Activated CD4-positive, alpha-beta memory T cell treated with anti-CD3 and anti-CD28 coated beads, Interleukin-2, amount 10 ng/mL, durations not matched to agents 7 days and 5 days (primary cell): ENCODE measurements around the gene MARS1. TPM values are rescaled to one million over a fixed set of nuclear protein-coding genes. Genes with fewer than 3 reads are reported as not detected.
"Not testable (repeated sequence)": the region's sequence is repeated elsewhere in the genome, so short reads cannot be mapped to it uniquely, and the experiment has no call there.

Source experiments
- CTCF ChIA-PET: fragments of 350-600 bp; sonication (Branson Sonifier 250); formaldehyde crosslinking; loops from one replicate; lab custom pipeline; 2021; ENCODE audit warnings: antibody characterized with exemption, inconsistent platforms; lab: Charles Lee
- POLR2A ChIA-PET: fragments of 350-600 bp; sonication (Branson Sonifier 250); formaldehyde crosslinking; loops from one replicate; lab custom pipeline; 2021; ENCODE audit warnings: antibody characterized with exemption; lab: Charles Lee
- DNase-seq: peaks from one replicate; pipeline ENCODE4 v3.0.0-alpha.2; 2020
- H3K27ac Mint-ChIP-seq: one replicate; pipeline ENCODE4 v1.8.0; 2021; ENCODE audit warnings: mild to moderate bottlenecking, mixed read lengths
- H3K27me3 Mint-ChIP-seq: one replicate; pipeline ENCODE4 v1.8.0; 2021; ENCODE audit warnings: mixed read lengths
- H3K36me3 Mint-ChIP-seq: one replicate; pipeline ENCODE4 v1.8.0; 2021; ENCODE audit warnings: low read depth, mixed read lengths
- H3K4me1 Mint-ChIP-seq: one replicate; pipeline ENCODE4 v1.8.0; 2021; ENCODE audit warnings: mixed read lengths
- H3K4me3 Mint-ChIP-seq: one replicate; pipeline ENCODE4 v1.8.0; 2021; ENCODE audit warnings: mild to moderate bottlenecking, mixed read lengths
- H3K9me3 Mint-ChIP-seq: one replicate; pipeline ENCODE4 v1.8.0; 2021; ENCODE audit warnings: mixed read lengths
- total RNA-seq, 2 experiments: library from RNA; stranded (reverse); gene quantifications; one replicate each; pipeline ENCODE4 v1.2.3, GENCODE V29; 2021

The MARS1 gene
- total RNA-seq, 2 experiments from 2014 or later: 262 to 282 TPM

DNA sequence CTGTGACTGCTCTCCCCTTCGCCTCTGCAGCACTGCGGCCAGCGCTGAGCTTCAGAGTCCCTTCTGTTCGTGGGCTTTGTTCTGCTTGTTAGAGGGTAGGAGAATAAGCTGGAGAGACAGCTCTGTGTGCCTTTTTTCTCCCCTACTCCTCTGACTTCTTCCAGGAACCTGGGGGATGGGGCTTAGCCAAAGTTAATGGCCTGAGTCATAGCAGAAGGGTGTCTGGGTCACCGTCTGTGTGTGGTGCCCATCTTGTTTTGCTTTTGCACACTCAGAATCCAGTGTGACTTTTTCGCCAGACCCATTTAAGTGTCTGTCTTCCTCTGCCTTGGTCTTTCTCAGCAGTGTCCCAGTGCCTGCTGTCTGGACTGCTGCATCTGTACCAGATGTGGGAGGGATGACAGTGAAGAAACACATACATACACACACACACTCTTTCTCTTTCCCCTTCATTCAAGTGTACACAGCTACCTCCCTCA, 65.0 kb downstream of the MARS1 start:
- Mint-ChIP-seq H3K4me3 (no peak overlapping the region), H3K4me1 (peaks cover 21% of the 10 kb centered on the region), H3K9me3 (no peaks in the 10 kb centered on the region), H3K27ac (no peak overlapping the region), H3K36me3 (no peaks in the 10 kb centered on the region), H3K27me3 (peaks cover 18% of the 10 kb centered on the region)
- ChIA-PET CTCF (interaction anchor here (1.1 kb wide), 1 partner anchor 31 kb away, joined by 3 read pairs; no protein-coding TSS in a partner anchor), POLR2A (interaction anchor here (0.6 kb wide), 1 partner anchor 1188 kb away, joined by 3 read pairs; no protein-coding TSS in a partner anchor)
- no peak for DNase-seq

DNA sequence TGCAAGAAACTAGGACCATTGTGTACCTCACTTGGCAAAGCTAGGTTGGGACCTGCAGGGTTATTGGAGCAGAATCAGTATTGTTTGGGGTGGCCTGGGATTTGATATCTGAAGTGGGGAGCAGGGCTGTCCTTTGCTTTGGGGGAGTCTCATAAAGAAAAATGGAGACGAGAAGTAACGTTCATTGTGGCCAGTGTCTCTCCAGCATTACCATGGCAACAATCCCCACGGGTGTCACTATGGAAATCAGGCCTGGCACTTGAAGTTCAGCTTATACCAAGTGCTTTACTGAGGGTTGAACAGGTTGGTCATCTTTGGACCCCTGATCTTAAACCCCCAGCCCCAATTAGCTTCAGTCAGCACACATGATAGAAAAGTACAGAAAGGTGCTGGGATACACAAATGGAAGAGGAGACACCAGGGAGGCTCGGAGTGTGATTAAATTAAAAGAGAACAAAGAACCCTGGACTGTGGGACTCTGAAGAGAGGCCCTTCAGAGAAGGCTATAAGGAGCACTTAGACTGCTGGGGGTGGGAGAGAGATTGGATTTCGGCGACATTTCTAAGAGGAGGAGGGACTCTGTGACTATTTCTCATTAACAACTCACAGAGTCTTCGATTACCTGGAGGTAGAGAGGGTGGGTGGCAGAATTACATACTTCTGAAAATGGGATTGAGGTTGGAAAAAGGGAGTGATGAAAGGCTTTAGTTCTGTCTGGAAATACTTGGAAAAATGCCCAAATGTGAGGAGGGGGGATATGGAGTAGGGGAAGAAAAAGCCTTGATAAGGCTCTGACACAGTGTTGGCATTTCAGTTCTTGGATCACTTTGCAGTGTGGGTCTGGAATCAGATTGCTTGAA, 65.7 kb downstream of the MARS1 start:
- Mint-ChIP-seq H3K4me3 (no peak overlapping the region), H3K27me3 (peaks cover 16% of the 10 kb centered on the region), H3K9me3 (no peaks in the 10 kb centered on the region), H3K27ac (no peak overlapping the region), H3K36me3 (no peaks in the 10 kb centered on the region), H3K4me1 (peaks cover 20% of the 10 kb centered on the region)
- DNase-seq: no peak
- ChIA-PET CTCF (interaction anchor here (1.1 kb wide), 1 partner anchor 30 kb away, joined by 3 read pairs; no protein-coding TSS in a partner anchor), POLR2A (no interaction called here)

DNA sequence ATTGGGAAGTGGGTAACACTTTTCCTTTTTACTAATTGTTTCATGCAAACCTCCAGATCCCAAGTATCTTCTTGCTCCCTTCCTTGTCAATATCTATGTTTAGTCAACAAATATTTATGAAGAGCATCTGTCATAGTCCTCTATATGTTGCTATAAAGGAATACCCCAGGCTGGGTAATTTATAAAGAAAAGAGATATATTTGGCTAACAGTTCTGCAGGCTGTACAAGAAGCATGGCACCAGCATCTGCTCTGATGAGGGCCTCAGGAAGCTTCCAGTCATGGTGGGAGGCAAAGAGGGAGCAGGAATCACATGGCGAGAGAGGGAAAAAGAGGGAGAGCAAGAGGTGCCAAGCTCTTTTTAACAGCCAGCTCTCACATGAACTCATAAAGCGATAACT, 66.6 kb downstream of the MARS1 start:
- H3K27me3 Mint-ChIP-seq: peaks cover 8% of the 10 kb centered on the region
- no peak overlapping the region for H3K4me3 Mint-ChIP-seq
- no peak for DNase-seq
- ChIA-PET POLR2A (no interaction called here), CTCF (interaction anchor here (0.5 to 0.7 kb wide), 2 partner anchors 247 to 277 kb away, joined by 3 read pairs; no protein-coding TSS in a partner anchor)
- no peaks in the 10 kb centered on the region for H3K36me3 Mint-ChIP-seq
- H3K9me3 Mint-ChIP-seq: no peaks in the 10 kb centered on the region
- H3K27ac Mint-ChIP-seq: no peak overlapping the region
- H3K4me1 Mint-ChIP-seq: peaks cover 14% of the 10 kb centered on the region

DNA sequence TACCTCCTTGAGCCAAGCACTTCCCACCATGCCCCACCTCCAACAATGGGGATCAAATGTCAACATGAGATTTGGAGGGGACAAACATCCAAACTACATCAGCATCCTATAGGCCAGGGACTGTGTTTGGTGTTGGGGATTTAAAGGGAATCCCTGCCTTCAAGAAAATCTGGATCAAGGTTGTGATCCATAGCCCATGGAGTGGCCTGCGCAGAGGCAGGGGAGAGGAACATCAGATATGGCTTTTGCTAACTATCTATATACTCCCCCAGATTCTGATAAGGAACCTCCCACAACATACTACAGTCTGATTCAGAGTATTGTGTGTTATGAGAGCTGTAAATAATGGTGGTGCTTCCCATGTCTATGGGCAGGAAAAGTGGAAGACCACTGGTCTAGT, 67.0 kb downstream of the MARS1 start:
- H3K9me3 Mint-ChIP-seq: no peaks in the 10 kb centered on the region
- no peak overlapping the region for H3K27ac Mint-ChIP-seq
- no peak overlapping the region for H3K4me3 Mint-ChIP-seq
- H3K36me3 Mint-ChIP-seq: no peaks in the 10 kb centered on the region
- DNase-seq: no peak
- ChIA-PET CTCF (interaction anchor here (0.7 kb wide), 1 partner anchor 278 kb away, joined by 3 read pairs; no protein-coding TSS in a partner anchor), POLR2A (no interaction called here)
- peaks cover 6% of the 10 kb centered on the region for H3K27me3 Mint-ChIP-seq
- peaks cover 14% of the 10 kb centered on the region for H3K4me1 Mint-ChIP-seq

DNA sequence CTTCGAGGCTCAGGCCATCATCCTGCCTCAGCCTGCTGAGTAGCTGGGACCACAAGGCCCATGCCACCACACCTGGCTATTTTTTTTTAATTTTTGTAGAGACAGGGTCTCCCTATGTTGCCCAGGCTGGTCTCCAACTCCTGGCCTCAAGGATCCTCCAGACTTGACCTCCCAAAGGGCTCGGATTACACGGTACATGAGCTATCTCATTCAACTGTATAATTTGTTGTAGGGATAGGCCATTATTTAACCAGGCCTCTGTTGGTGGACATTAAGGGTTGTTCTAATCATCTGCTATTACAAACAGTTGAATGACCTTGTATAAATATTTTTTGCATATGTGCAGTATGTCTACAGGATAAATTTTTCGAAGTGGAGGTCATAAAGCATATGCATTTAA, 71.0 kb downstream of the MARS1 start:
- Mint-ChIP-seq H3K4me1 (peaks cover 2% of the 10 kb centered on the region), H3K36me3 (no peaks in the 10 kb centered on the region), H3K9me3 (no peaks in the 10 kb centered on the region), H3K4me3 (no peak overlapping the region), H3K27ac (no peak overlapping the region), H3K27me3 (peaks cover 10% of the 10 kb centered on the region)
- DNase-seq: no peak
- ChIA-PET CTCF (interaction anchor here (1.1 kb wide), 1 partner anchor 25 kb away, joined by 5 read pairs; no protein-coding TSS in a partner anchor), POLR2A (interaction anchor here (0.6 to 1.1 kb wide), 2 partner anchors 12 to 22 kb away, joined by 3 read pairs; partner anchors contain the start of gene DCTN2)

DNA sequence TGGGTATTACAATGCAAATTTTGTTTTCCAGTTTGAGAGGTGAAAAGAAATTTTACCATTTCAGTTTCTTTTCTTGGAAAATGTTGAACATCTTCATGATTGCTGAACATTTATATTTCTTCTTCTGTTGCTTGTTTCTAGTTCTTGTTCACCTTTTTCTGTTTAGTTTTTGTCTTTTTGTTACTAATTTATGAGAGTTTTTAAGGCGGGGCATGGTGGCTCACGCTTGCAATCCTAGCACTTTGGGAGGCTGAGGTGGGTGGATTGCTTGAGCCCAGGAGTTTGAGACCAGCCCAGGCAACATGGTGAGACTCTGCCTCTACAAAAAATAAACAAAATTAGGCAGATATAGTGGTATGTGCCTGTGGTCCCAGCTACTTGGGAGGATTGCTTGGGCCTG, 72.6 kb downstream of the MARS1 start:
- no peak overlapping the region for H3K4me3 Mint-ChIP-seq
- H3K9me3 Mint-ChIP-seq: no peaks in the 10 kb centered on the region
- H3K4me1 Mint-ChIP-seq: peaks cover 2% of the 10 kb centered on the region
- ChIA-PET POLR2A (no interaction called here), CTCF (no interaction called here)
- no peak for DNase-seq
- H3K36me3 Mint-ChIP-seq: no peaks in the 10 kb centered on the region
- H3K27me3 Mint-ChIP-seq: peaks cover 10% of the 10 kb centered on the region
- no peak overlapping the region for H3K27ac Mint-ChIP-seq

DNA sequence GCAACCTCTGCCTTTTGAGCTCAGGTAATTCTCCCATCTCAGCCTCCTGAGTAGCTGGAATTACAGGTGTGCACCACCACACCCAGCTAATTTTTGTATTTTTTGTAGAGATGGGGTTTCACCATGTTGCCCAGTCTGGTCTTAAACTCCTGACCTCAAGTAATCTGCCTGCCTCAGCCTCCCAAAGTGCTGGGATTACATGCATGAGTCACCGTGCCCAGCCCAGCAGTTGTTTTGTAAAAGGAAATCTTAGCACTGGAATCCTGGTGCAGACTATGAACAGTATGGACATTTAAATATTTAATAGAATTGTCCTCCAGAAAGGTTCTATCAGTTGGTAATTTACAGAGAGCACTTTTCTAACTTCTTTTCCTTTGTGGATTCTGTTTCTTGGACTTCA, 73.2 kb downstream of the MARS1 start:
- DNase-seq, H3K4me3 Mint-ChIP-seq, H3K36me3 Mint-ChIP-seq, H3K27ac Mint-ChIP-seq, CTCF ChIA-PET, H3K9me3 Mint-ChIP-seq, POLR2A ChIA-PET, H3K4me1 Mint-ChIP-seq: not testable (repeated sequence)
- peaks cover 10% of the 10 kb centered on the region for H3K27me3 Mint-ChIP-seq

DNA sequence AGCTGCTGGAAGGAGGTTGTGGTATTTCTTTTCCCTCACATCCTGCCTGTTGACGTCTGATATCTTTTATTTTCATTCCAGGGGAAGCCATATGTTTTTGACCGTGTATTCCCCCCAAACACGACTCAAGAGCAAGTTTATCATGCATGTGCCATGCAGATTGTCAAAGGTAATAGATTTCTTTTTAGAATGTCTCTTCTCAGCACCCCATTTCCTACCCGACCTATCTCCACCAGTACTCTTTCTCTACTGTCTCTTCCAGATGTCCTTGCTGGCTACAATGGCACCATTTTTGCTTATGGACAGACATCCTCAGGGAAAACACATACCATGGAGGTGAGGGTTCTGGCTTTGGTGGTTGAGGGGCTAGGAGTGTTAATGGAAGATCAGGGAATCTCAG, 75.5 kb downstream of the MARS1 start:
- no peaks in the 10 kb centered on the region for H3K36me3 Mint-ChIP-seq
- H3K27me3 Mint-ChIP-seq: peaks cover 10% of the 10 kb centered on the region
- no peaks in the 10 kb centered on the region for H3K9me3 Mint-ChIP-seq
- peaks cover 2% of the 10 kb centered on the region for H3K4me1 Mint-ChIP-seq
- CTCF ChIA-PET: interaction anchor here (2.1 to 2.8 kb wide), 2 partner anchors 12 to 21 kb away, joined by 6 to 12 read pairs; no protein-coding TSS in a partner anchor
- POLR2A ChIA-PET: no interaction called here
- H3K27ac Mint-ChIP-seq: no peak overlapping the region
- no peak for DNase-seq
- H3K4me3 Mint-ChIP-seq: no peak overlapping the region

DNA sequence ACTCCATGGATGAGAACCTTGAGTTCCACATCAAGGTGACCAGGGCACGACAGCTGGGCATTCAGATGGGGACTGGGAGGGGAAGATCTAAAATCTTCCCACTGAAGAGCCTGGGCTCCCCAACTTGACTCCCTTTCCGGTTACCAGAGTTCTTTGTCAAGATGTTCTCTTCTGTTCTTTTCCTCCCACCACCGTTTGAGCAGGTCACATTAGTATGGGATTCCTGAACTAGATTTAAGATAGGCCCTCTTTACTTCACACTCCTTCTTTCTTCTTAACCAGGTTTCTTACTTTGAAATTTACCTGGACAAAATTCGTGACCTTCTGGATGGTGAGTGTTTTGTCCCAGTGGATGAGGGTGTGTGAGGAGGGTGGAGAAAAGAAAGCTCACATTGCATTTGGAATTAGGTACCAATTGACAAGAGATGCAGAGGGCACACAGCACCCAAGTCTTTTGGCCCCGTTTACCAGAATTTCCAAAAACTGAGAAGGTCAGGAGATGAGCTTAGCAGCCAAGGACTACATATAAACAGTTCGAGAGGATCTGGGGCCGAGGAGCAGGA, 76.4 kb downstream of the MARS1 start:
- H3K4me1 Mint-ChIP-seq: peaks cover 2% of the 10 kb centered on the region
- DNase-seq: no peak
- no peaks in the 10 kb centered on the region for H3K36me3 Mint-ChIP-seq
- ChIA-PET POLR2A (no interaction called here), CTCF (interaction anchor here (2.1 to 2.8 kb wide), 2 partner anchors 11 to 20 kb away, joined by 6 to 12 read pairs; no protein-coding TSS in a partner anchor)
- no peak overlapping the region for H3K27ac Mint-ChIP-seq
- H3K9me3 Mint-ChIP-seq: no peaks in the 10 kb centered on the region
- peaks cover 10% of the 10 kb centered on the region for H3K27me3 Mint-ChIP-seq
- H3K4me3 Mint-ChIP-seq: no peak overlapping the region

Other genes with a start within 250 kb of the MARS1 start
- gene STAC3, start 236.9 kb upstream of the MARS1 start, total RNA-seq: 1 to 10 TPM; 4.1 to 4.5 TPM
- 10 to 100 TPM; 70.2 to 71.5 TPM for gene R3HDM2, start 57.0 kb upstream of the MARS1 start, total RNA-seq
- not detected for gene INHBC, start 53.3 kb upstream of the MARS1 start, total RNA-seq
- under 1 TPM in 1 of 2 experiments, not detected in 1; 0.08 TPM for gene INHBE, start 32.8 kb upstream of the MARS1 start, total RNA-seq
- gene GLI1, start 28.3 kb upstream of the MARS1 start, total RNA-seq: under 1 TPM; 0.30 to 0.48 TPM
- gene ARHGAP9, start 8.2 kb upstream of the MARS1 start, total RNA-seq: 100 to 1,000 TPM; 171 to 188 TPM
- gene DDIT3, start 32.4 kb downstream of the MARS1 start, total RNA-seq: 10 to 100 TPM; 19.1 to 22.7 TPM
- gene MBD6, start 34.8 kb downstream of the MARS1 start, total RNA-seq: 10 to 100 TPM; 71.7 to 73.4 TPM
- 10 to 100 TPM; 80.9 to 85.1 TPM for gene DCTN2, start 59.1 kb downstream of the MARS1 start, total RNA-seq
- gene KIF5A, start 62.0 kb downstream of the MARS1 start, total RNA-seq: 1 to 10 TPM in 1 of 2 experiments, under 1 TPM in 1; 0.93 to 1.0 TPM
- 10 to 100 TPM; 21.6 to 21.9 TPM for gene PIP4K2C, start 103.1 kb downstream of the MARS1 start, total RNA-seq
- gene DTX3, start 116.8 kb downstream of the MARS1 start, total RNA-seq: 10 to 100 TPM; 19.3 to 21.8 TPM
- gene ARHGEF25, start 123.4 kb downstream of the MARS1 start, total RNA-seq: under 1 TPM; 0.55 to 0.93 TPM
- gene B4GALNT1, start 145.1 kb downstream of the MARS1 start, total RNA-seq: 1 to 10 TPM; 1.4 to 1.8 TPM
- gene OS9, start 206.1 kb downstream of the MARS1 start, total RNA-seq: 100 to 1,000 TPM; 146 to 152 TPM